Trophoblast cell (in vitro differentiated cells and primary cell): ENCODE measurements around the gene RTCA.
"Not testable (repeated sequence)": the region's sequence is repeated elsewhere in the genome, so short reads cannot be mapped to it uniquely, and the experiment has no call there.

Experiments
- DNase-seq, 2 donors: peaks; one replicate each; pipeline ENCODE4 v3.0.0-alpha.2; 2016
- H2AFZ ChIP-seq: 2 replicates; pipeline ENCODE4 v1.6.1; 2013; ENCODE audit warnings: low read length, moderate library complexity, mild to moderate bottlenecking; ENCODE audit not compliant: insufficient read depth, poor library complexity
- H2AK5ac ChIP-seq: 2 replicates; pipeline ENCODE4 v1.6.1; 2013; ENCODE audit warnings: mild to moderate bottlenecking, low read length
- H2BK120ac ChIP-seq: 2 replicates; pipeline ENCODE4 v1.6.1; 2013; ENCODE audit warnings: low read length, mild to moderate bottlenecking, moderate library complexity; ENCODE audit not compliant: insufficient read depth, poor library complexity
- H2BK12ac ChIP-seq: 2 replicates; pipeline ENCODE4 v1.6.1; 2013; ENCODE audit warnings: mild to moderate bottlenecking, low read length, moderate library complexity
- H2BK5ac ChIP-seq: 2 replicates; pipeline ENCODE4 v1.6.1; 2013; ENCODE audit warnings: low read length, low read depth, moderate library complexity, mild to moderate bottlenecking; ENCODE audit not compliant: poor library complexity
- H3K14ac ChIP-seq: 2 replicates; pipeline ENCODE4 v1.6.1; 2013; ENCODE audit warnings: mild to moderate bottlenecking, low read length
- H3K18ac ChIP-seq: 2 replicates; pipeline ENCODE4 v1.6.1; 2013; ENCODE audit warnings: mild to moderate bottlenecking, low read length
- H3K23ac ChIP-seq: 2 replicates; pipeline ENCODE4 v1.6.1; 2013; ENCODE audit warnings: low read length
- H3K27ac ChIP-seq: 2 replicates; pipeline ENCODE4 v1.5.1; 2013; ENCODE audit warnings: low read depth, mild to moderate bottlenecking, inconsistent platforms, low read length, moderate library complexity
- H3K27me3 ChIP-seq: 2 replicates; pipeline ENCODE4 v1.6.1; 2013; ENCODE audit warnings: inconsistent platforms, mild to moderate bottlenecking, low read length, moderate library complexity; ENCODE audit not compliant: insufficient read depth
- H3K36me3 ChIP-seq, 2 experiments: 1 replicate in 1 of 2; 2 replicates in 1 of 2; pipeline ENCODE4 v1.6.1; 2013; ENCODE audit warnings: low read length in 2 of 2, mild to moderate bottlenecking in 2 of 2, moderate library complexity in 1 of 2; ENCODE audit not compliant: insufficient read depth in 2 of 2, control insufficient read depth in 1 of 2
- H3K4ac ChIP-seq: 2 replicates; pipeline ENCODE4 v1.6.1; 2013; ENCODE audit warnings: low read depth, mild to moderate bottlenecking, low read length, moderate library complexity
- H3K4me1 ChIP-seq, 2 experiments: 1 replicate in 1 of 2; 2 replicates in 1 of 2; pipeline ENCODE4 v1.6.1; 2013; ENCODE audit warnings: low read length in 2 of 2, mild to moderate bottlenecking in 2 of 2, moderate library complexity in 1 of 2; ENCODE audit not compliant: insufficient read depth in 2 of 2, control insufficient read depth in 1 of 2
- H3K4me2 ChIP-seq: 2 replicates; pipeline ENCODE4 v1.6.1; 2013; ENCODE audit warnings: inconsistent platforms, mild to moderate bottlenecking, low read length, moderate library complexity
- H3K4me3 ChIP-seq: 2 replicates; pipeline ENCODE4 v1.5.1; 2013; ENCODE audit warnings: mild to moderate bottlenecking, low read depth, low read length, inconsistent platforms
- H3K79me1 ChIP-seq: one replicate; pipeline ENCODE4 v1.6.1; 2013; ENCODE audit warnings: low read length
- H3K79me2 ChIP-seq: 2 replicates; pipeline ENCODE4 v1.6.1; 2013; ENCODE audit warnings: low read length, mild to moderate bottlenecking; ENCODE audit not compliant: control insufficient read depth, insufficient read depth, poor library complexity
- H3K9ac ChIP-seq: 2 replicates; pipeline ENCODE4 v1.6.1; 2013; ENCODE audit warnings: mild to moderate bottlenecking, low read length
- H3K9me3 ChIP-seq: 2 replicates; pipeline ENCODE4 v1.6.1; 2013; ENCODE audit warnings: low read depth, mild to moderate bottlenecking, control low read depth, inconsistent platforms, low read length; ENCODE audit not compliant: insufficient read depth
- H4K12ac ChIP-seq: 2 replicates; pipeline ENCODE4 v1.6.1; 2013; ENCODE audit warnings: low read depth, mild to moderate bottlenecking, low read length, moderate library complexity
- H4K8ac ChIP-seq: 2 replicates; pipeline ENCODE4 v1.6.1; 2013; ENCODE audit warnings: low read depth, mild to moderate bottlenecking, low read length, moderate library complexity
- H4K91ac ChIP-seq: one replicate; pipeline ENCODE4 v1.6.1; 2013; ENCODE audit warnings: low read depth, mild to moderate bottlenecking, low read length, moderate library complexity
- WGBS: extraction: QIAGEN DNeasy Blood & Tissue Kit; methylation state at CpG from one replicate; pipeline ENCODE4 v1.1.7; 2013; ENCODE audit warnings: missing lambda C conversion rate; ENCODE audit not compliant: insufficient read length, insufficient coverage; ENCODE audit errors: extremely low coverage; 5-methylcytosine and 5-hydroxymethylcytosine counted together

RTCA gene

GRCh38 chr1:100326325-100326670, 60.3 kb downstream of the RTCA start:
- WGBS = no CpG with 5 or more reads among the region's 1 CpG
- not testable (repeated sequence) for H3K4ac ChIP-seq, H3K18ac ChIP-seq

GRCh38 chr1:100328133-100328532, 62.1 kb downstream of the RTCA start:
- Histone ChIP-seq H2AFZ (no peak overlapping the region), H3K4ac (no peak overlapping the region), H2BK5ac (no peak overlapping the region), H3K23ac (no peak overlapping the region), H3K4me2 (no peak overlapping the region), H2BK12ac (no peak overlapping the region), H3K27me3 (no peaks in the 10 kb centered on the region), H3K79me2 (no peaks in the 10 kb centered on the region), H3K9me3 (no peaks in the 10 kb centered on the region), H3K4me3 (no peak overlapping the region), H3K27ac (no peak overlapping the region), H3K18ac (no peak overlapping the region), H3K4me1 (no peaks in the 10 kb centered on the region), H3K36me3 (no peaks in the 10 kb centered on the region), H4K12ac (no peak overlapping the region), H4K91ac (no peak overlapping the region), H3K9ac (no peak overlapping the region), H2AK5ac (no peak overlapping the region), H2BK120ac (no peak overlapping the region), H3K79me1 (no peaks in the 10 kb centered on the region), H3K14ac (no peak overlapping the region), H4K8ac (no peak overlapping the region)
- no peak for DNase-seq
- WGBS = no CpG with 5 or more reads among the region's 1 CpG

More at GRCh38 chr1:100326325-100326670, 60.3 kb downstream of the RTCA start:
- not testable (repeated sequence) for H3K4me3 ChIP-seq, H3K36me3 ChIP-seq, H3K27me3 ChIP-seq, H3K14ac ChIP-seq, H4K91ac ChIP-seq, H3K79me1 ChIP-seq, DNase-seq, H3K9me3 ChIP-seq, H4K12ac ChIP-seq, H3K79me2 ChIP-seq, H3K23ac ChIP-seq, H3K4me2 ChIP-seq, H3K4me1 ChIP-seq, H2AFZ ChIP-seq, H2BK120ac ChIP-seq, H3K27ac ChIP-seq, H2BK12ac ChIP-seq, H3K9ac ChIP-seq, H2AK5ac ChIP-seq, H2BK5ac ChIP-seq, H4K8ac ChIP-seq

- not testable (repeated sequence) for H3K4ac ChIP-seq, H3K23ac ChIP-seq, H2AK5ac ChIP-seq, H3K9me3 ChIP-seq, H3K9ac ChIP-seq, H3K79me2 ChIP-seq, H3K18ac ChIP-seq, H3K27me3 ChIP-seq, H3K4me3 ChIP-seq, H2AFZ ChIP-seq, H3K36me3 ChIP-seq, H3K4me1 ChIP-seq, H3K79me1 ChIP-seq, H2BK120ac ChIP-seq, H4K91ac ChIP-seq, H3K27ac ChIP-seq, H2BK12ac ChIP-seq, H4K12ac ChIP-seq, H2BK5ac ChIP-seq, H3K14ac ChIP-seq, H4K8ac ChIP-seq, DNase-seq, H3K4me2 ChIP-seq
- no CpG with 5 or more reads among the region's 2 CpGs for WGBS
These were observed 65.1 kb downstream of the RTCA start for GRCh38 chr1:100331146-100331545.

- Histone ChIP-seq H3K9ac (no peak overlapping the region), H4K8ac (no peak overlapping the region), H3K36me3 (no peaks in the 10 kb centered on the region), H2BK5ac (no peak overlapping the region), H3K4me1 (no peaks in the 10 kb centered on the region), H3K79me2 (no peaks in the 10 kb centered on the region), H2BK12ac (no peak overlapping the region), H3K18ac (no peak overlapping the region), H3K4me2 (no peak overlapping the region), H3K27me3 (no peaks in the 10 kb centered on the region), H2AFZ (no peak overlapping the region), H2AK5ac (no peak overlapping the region), H4K12ac (no peak overlapping the region), H3K79me1 (no peaks in the 10 kb centered on the region), H2BK120ac (no peak overlapping the region), H3K4me3 (no peak overlapping the region), H3K27ac (no peak overlapping the region), H3K4ac (no peak overlapping the region), H3K23ac (no peak overlapping the region), H3K14ac (no peak overlapping the region), H3K9me3 (no peaks in the 10 kb centered on the region), H4K91ac (no peak overlapping the region)
- DNase-seq = no peak
- no CpG with 5 or more reads among the region's 9 CpGs for WGBS
These were observed 66.3 kb downstream of the RTCA start for GRCh38 chr1:100332331-100332730.
